Activated naive CD8-positive, alpha-beta T cell treated with anti-CD3 and anti-CD28 coated beads, Interleukin-2, amount 50 U/mL, for 16 hours (primary cell): ENCODE results near the gene RPL4.

ENCODE experiments used
- DNase-seq: peaks from one replicate; pipeline ENCODE4 v3.0.0-alpha.2; 2020; ENCODE audit warnings: low read depth, low spot score

Gene RPL4

GRCh38 chr15:66459818-66460615 is 44.6 kb downstream of the RPL4 start:
- no peak for DNase-seq

GRCh38 chr15:66456211-66456610 is 48.4 kb downstream of the RPL4 start:
- no peak for DNase-seq

GRCh38 chr15:66454143-66454542 is 50.5 kb downstream of the RPL4 start:
- DNase-seq = no peak

GRCh38 chr15:66452971-66453580 is 51.6 kb downstream of the RPL4 start:
- DNase-seq = no peak

- DNase-seq = no peak
Observed at GRCh38 chr15:66452420-66452819, 52.2 kb downstream of the RPL4 start.
